GM19351 (cell line): ENCODE measurements around the gene RAVER1.

Source experiments
- ATAC-seq: cut with Tn5 transposase; IDR thresholded peaks from one replicate; pipeline ENCODE4 v1.9.1; 2021; ENCODE audit warnings: mild to moderate bottlenecking, moderate library complexity; ENCODE audit not compliant: unreplicated experiment

Gene RAVER1

GRCh38 chr19:10271543-10272086 lies 61.7 kb downstream of the RAVER1 start:
- no peak for ATAC-seq

GRCh38 chr19:10270616-10271394 lies 62.5 kb downstream of the RAVER1 start, which contains the start of gene ICAM1:
TSS of gene ICAM1 (plus strand) at chr19:10271120. CDS start at chr19:10271160, 40 bp downstream.
- ATAC-seq, result peak; percentile 56

GRCh38 chr19:10270180-10270615 lies 63.1 kb downstream of the RAVER1 start:
- peak; percentile 43 for ATAC-seq

- no peak for ATAC-seq
Measured at GRCh38 chr19:10269333-10270179, 63.8 kb downstream of the RAVER1 start.

- no peak for ATAC-seq
Measured at GRCh38 chr19:10268071-10268470, 65.3 kb downstream of the RAVER1 start.

GRCh38 chr19:10266706-10267105 lies 66.6 kb downstream of the RAVER1 start:
- ATAC-seq, result no peak
